ENCODE results near the gene SELENOM. TPM values are rescaled to one million over a fixed set of nuclear protein-coding genes. Genes with fewer than 3 reads are reported as not detected.

SELENOM gene
- total and polyA plus RNA-seq, 2 donors from 2014 or later, result 154 to 291 TPM

GRCh38 chr22:31096657-31097279, 10.6 kb downstream of the SELENOM start:
- Histone ChIP-seq H3K4me3 (ENCODE audit: low read length in 3 of 3) (no peak overlapping the region), H3K36me3 (ENCODE audit: control insufficient read depth in 2 of 3, insufficient read depth in 3 of 3, low read length in 3 of 3) (peaks cover 0 to 52% (median 34%) of the 10 kb centered on the region in 3 donors), H3K9ac (ENCODE audit: low read length in 3 of 3) (no peak overlapping the region), H3K4me1 (ENCODE audit: control insufficient read depth in 2 of 3, insufficient read depth in 2 of 3, low read depth in 1 of 3, low read length in 3 of 3) (peaks cover 0 to 6% (median 0%) of the 10 kb centered on the region in 3 donors), H3K9me3 (ENCODE audit: control insufficient read depth in 2 of 3, insufficient read depth in 1 of 3, low read length in 3 of 3) (no peaks in the 10 kb centered on the region), H3K27me3 (ENCODE audit: control insufficient read depth, insufficient read depth, low read length) (no peaks in the 10 kb centered on the region), H3K27ac (ENCODE audit: low read depth in 2 of 2, low read length in 2 of 2) (no peak overlapping the region)
- no peak for TF ChIP-seq CTCF (IDR thresholded peaks at IDR 0.05; ENCODE audit: borderline replicate concordance, extremely low read depth, insufficient read depth)
- DNase-seq (peak in 3 of 5 donors; percentile 31 to 62 (median 42)), FAIRE-seq (no peak)
- intact Hi-C loops (cut with DNase I), result no loop called here

- no peaks in the 10 kb centered on the region for H3K27me3 ChIP-seq (ENCODE audit: control insufficient read depth, insufficient read depth, low read length)
- no peak for DNase-seq
- H3K9me3 ChIP-seq (ENCODE audit: control insufficient read depth in 2 of 3, insufficient read depth in 1 of 3, low read length in 3 of 3), result no peaks in the 10 kb centered on the region
- no peak for TF ChIP-seq CTCF (IDR thresholded peaks at IDR 0.05; ENCODE audit: borderline replicate concordance, extremely low read depth, insufficient read depth)
- H3K9ac ChIP-seq (ENCODE audit: low read length in 3 of 3), result no peak overlapping the region
- intact Hi-C loops (cut with DNase I), result no loop called here
- no peak overlapping the region for H3K4me3 ChIP-seq (ENCODE audit: low read length in 3 of 3)
- no peak for FAIRE-seq
- H3K4me1 ChIP-seq (ENCODE audit: control insufficient read depth in 2 of 3, insufficient read depth in 2 of 3, low read depth in 1 of 3, low read length in 3 of 3), result peaks cover 0 to 6% (median 0%) of the 10 kb centered on the region in 3 donors
- no peak overlapping the region for H3K27ac ChIP-seq (ENCODE audit: low read depth in 2 of 2, low read length in 2 of 2)
- H3K36me3 ChIP-seq (ENCODE audit: control insufficient read depth in 2 of 3, insufficient read depth in 3 of 3, low read length in 3 of 3), result peaks cover 0 to 56% (median 35%) of the 10 kb centered on the region in 3 donors
Observed at GRCh38 chr22:31095637-31096249, 11.6 kb downstream of the SELENOM start.

- intact Hi-C loops (cut with DNase I), result no loop called here
- H3K4me1 ChIP-seq (ENCODE audit: control insufficient read depth in 2 of 3, insufficient read depth in 2 of 3, low read depth in 1 of 3, low read length in 3 of 3), result peaks cover 0 to 6% (median 0%) of the 10 kb centered on the region in 3 donors
- H3K27ac ChIP-seq (ENCODE audit: low read depth in 2 of 2, low read length in 2 of 2), result no peak overlapping the region
- no peak for FAIRE-seq
- H3K27me3 ChIP-seq (ENCODE audit: control insufficient read depth, insufficient read depth, low read length), result no peaks in the 10 kb centered on the region
- H3K4me3 ChIP-seq (ENCODE audit: low read length in 3 of 3), result no peak overlapping the region
- H3K9me3 ChIP-seq (ENCODE audit: control insufficient read depth in 2 of 3, insufficient read depth in 1 of 3, low read length in 3 of 3), result no peaks in the 10 kb centered on the region
- peaks cover 0 to 56% (median 35%) of the 10 kb centered on the region in 3 donors for H3K36me3 ChIP-seq (ENCODE audit: control insufficient read depth in 2 of 3, insufficient read depth in 3 of 3, low read length in 3 of 3)
- no peak for TF ChIP-seq CTCF (IDR thresholded peaks at IDR 0.05; ENCODE audit: borderline replicate concordance, extremely low read depth, insufficient read depth)
- no peak overlapping the region for H3K9ac ChIP-seq (ENCODE audit: low read length in 3 of 3)
- no peak for DNase-seq
Observed at GRCh38 chr22:31094741-31095140, 12.6 kb downstream of the SELENOM start.

Data from kidney (tissue), 14 donors.